HepG2 (cell line): ENCODE results near the gene DDX43. TPM values are rescaled to one million over a fixed set of nuclear protein-coding genes. Genes with fewer than 3 reads are reported as not detected.
A peak's percentile ranks its signal among the peaks of the same experiment; 100 is the strongest.

ENCODE experiments used
- AGO1 ChIP-seq: fragments of 200-400 bp; formaldehyde crosslinking; IDR thresholded peaks from 2 replicates; pipeline ENCODE4 v1.6.1; 2017; ENCODE audit warnings: mild to moderate bottlenecking, low read depth, low read length, moderate library complexity; ENCODE audit not compliant: poor library complexity, severe bottlenecking
- DRAP1 ChIP-seq: IDR thresholded peaks from 2 replicates; pipeline ENCODE4 v1.6.1; 2016; ENCODE audit warnings: missing genetic modification reagents, missing compliant biosample characterization
- IRX3 ChIP-seq: sonication (generic); formaldehyde crosslinking; IDR thresholded peaks from 2 replicates; pipeline ENCODE4 v1.8.1; 2023; ENCODE audit warnings: mild to moderate bottlenecking, low read depth, missing genetic modification reagents, borderline replicate concordance
- LBX2 ChIP-seq: sonication (generic); formaldehyde crosslinking; IDR thresholded peaks from 2 replicates; pipeline ENCODE4 v1.5.0; 2020; ENCODE audit warnings: missing genetic modification reagents, mild to moderate bottlenecking, borderline replicate concordance
- LCORL ChIP-seq, 2 experiments: fragments of 450-650 bp in 1 of 2; sonication (generic) in 1 of 2; formaldehyde crosslinking in 1 of 2; IDR thresholded peaks; 2 replicates each; pipeline versions ENCODE4 v1.5.0 to v1.6.1; 2017 to 2020; ENCODE audit warnings: antibody characterized with exemption in 1 of 2, missing genetic modification reagents in 1 of 2
- NFYB ChIP-seq: sonication (generic); formaldehyde crosslinking; IDR thresholded peaks from 2 replicates; pipeline ENCODE4 v1.4.0; 2020; ENCODE audit warnings: missing genetic modification reagents
- POLR2A ChIP-seq, 2 experiments: IDR thresholded peaks; 2 replicates each; pipeline ENCODE4 v1.6.1; 2011; ENCODE audit warnings: low read depth in 2 of 2, low read length in 2 of 2, mild to moderate bottlenecking in 1 of 2, moderate library complexity in 1 of 2; ENCODE audit not compliant: insufficient read depth in 1 of 2
- SALL1 ChIP-seq: sonication (generic); formaldehyde crosslinking; IDR thresholded peaks from 2 replicates; pipeline ENCODE4 v1.8.0; 2022; ENCODE audit warnings: mild to moderate bottlenecking, missing genetic modification reagents
- SOX13 ChIP-seq, 3 experiments: fragments of 450-650 bp in 1 of 3; sonication (generic) in 1 of 3; formaldehyde crosslinking in 1 of 3; IDR thresholded peaks in 2 of 3; conservative IDR thresholded peaks in 1 of 3; 2 replicates each; pipeline versions ENCODE4 v1.5.0 to v1.6.1; 2016 to 2020; ENCODE audit warnings: antibody characterized with exemption in 1 of 3, mild to moderate bottlenecking in 1 of 3, missing compliant biosample characterization in 1 of 3, missing genetic modification reagents in 1 of 3, moderate library complexity in 1 of 3
- TBL1XR1 ChIP-seq: fragments of 150-350 bp; IDR thresholded peaks from 2 replicates; pipeline ENCODE4 v1.6.1; 2014; ENCODE audit warnings: borderline replicate concordance, low read length; ENCODE audit not compliant: partially characterized antibody
- ZEB1 ChIP-seq: IDR thresholded peaks from 2 replicates; pipeline ENCODE4 v1.6.1; 2012; ENCODE audit warnings: mild to moderate bottlenecking, low read depth, inconsistent platforms; ENCODE audit not compliant: insufficient replicate concordance
- ZMYM4 ChIP-seq: sonication (generic); formaldehyde crosslinking; IDR thresholded peaks from 2 replicates; pipeline ENCODE4 v1.8.1; 2023; ENCODE audit warnings: mild to moderate bottlenecking, missing genetic modification reagents
- ZNF431 ChIP-seq: sonication (generic); formaldehyde crosslinking; IDR thresholded peaks from 2 replicates; pipeline ENCODE4 v1.9.0; 2022; ENCODE audit warnings: missing genetic modification reagents, low read depth, mild to moderate bottlenecking, borderline replicate concordance
- ZNF567 ChIP-seq: sonication (generic); formaldehyde crosslinking; IDR thresholded peaks from 2 replicates; pipeline ENCODE4 v1.8.1; 2023; ENCODE audit warnings: mild to moderate bottlenecking, missing genetic modification reagents, borderline replicate concordance
- ZNF609 ChIP-seq: sonication (generic); formaldehyde crosslinking; IDR thresholded peaks from 2 replicates; pipeline ENCODE4 v1.4.0; 2020; ENCODE audit warnings: mild to moderate bottlenecking, missing genetic modification reagents, borderline replicate concordance
- ZNF678 ChIP-seq: sonication (generic); formaldehyde crosslinking; IDR thresholded peaks from 2 replicates; pipeline ENCODE4 v1.4.0; 2020; ENCODE audit warnings: mild to moderate bottlenecking, missing genetic modification reagents
- ZNF724P ChIP-seq: sonication (generic); formaldehyde crosslinking; IDR thresholded peaks from 2 replicates; pipeline ENCODE4 v1.8.0; 2022; ENCODE audit warnings: missing genetic modification reagents, borderline replicate concordance
- ZNF776 ChIP-seq: sonication (generic); formaldehyde crosslinking; IDR thresholded peaks from 2 replicates; pipeline ENCODE4 v1.4.0; 2020; ENCODE audit warnings: mild to moderate bottlenecking, missing genetic modification reagents
- ZNF790 ChIP-seq: sonication (generic); formaldehyde crosslinking; IDR thresholded peaks from 2 replicates; pipeline ENCODE4 v1.8.0; 2022; ENCODE audit warnings: missing genetic modification reagents, mild to moderate bottlenecking, borderline replicate concordance
- polyA plus RNA-seq, 8 experiments: library from polyadenylated mRNA; depleted of rRNA in 3 of 8; stranded (reverse) in 7 of 8; unstranded in 1 of 8; fragments of >200 nt; fragmentation: Illumina TruSeq in 4 of 8; extraction: Trizol in 4 of 8; gene quantifications; 2 replicates each; pipeline versions ENCODE4 v1.2.1 to v1.2.3, GENCODE V29; 2011 to 2016; ENCODE audit warnings: low read depth in 4 of 8, missing spikeins in 1 of 8, mixed read lengths in 1 of 8; ENCODE audit not compliant: insufficient read depth in 1 of 8
- total RNA-seq, 5 experiments: library from RNA; depleted of rRNA; stranded (reverse); fragments of >200 nt; fragmentation: Illumina TruSeq; extraction: Trizol; gene quantifications; 2 replicates each; pipeline ENCODE4 v1.2.3, GENCODE V29; 2016; ENCODE audit warnings: low read depth in 1 of 5

Gene DDX43
- total and polyA plus RNA-seq, 2 of the 13 experiments (the other 11 are each of a cell fraction or from before 2014, with no cell fraction given): not detected

GRCh38 chr6:73461537-73462350 is 67.1 kb downstream of the DDX43 start, which contains the start of gene MTO1 (continued):
- TF ChIP-seq ZNF431 (CRISPR knock-in tag) (peak; percentile 77; the same call in 1 of the 2 replicates), ZNF790 (no peak), NFYB (CRISPR knock-in tag) (peak; percentile 79), DRAP1 (CRISPR knock-in tag) (peak; percentile 95), ZNF776 (no peak), ZNF567 (no peak), ZMYM4 (peak; percentile 85), LBX2 (0 out of 2 replicates have a peak, but pooled peaks have one; percentile 49), IRX3 (CRISPR knock-in tag) (peak; percentile 26; the same call in 1 of the 2 replicates), SALL1 (CRISPR knock-in tag) (peak; percentile 79), TBL1XR1 (no peak), POLR2A (IDR thresholded peaks at IDR 0.05; ENCODE audit: insufficient read depth in 1 of 2, low read depth in 2 of 2, low read length in 2 of 2) (peak; percentile 74 to 81), ZNF678 (CRISPR knock-in tag) (no peak), ZEB1 (no peak), AGO1 (no peak), SOX13 (IDR thresholded peaks at IDR 0.05) (no peak), SOX13 (CRISPR knock-in tag; conservative IDR thresholded peaks at IDR 0.05 in 1 of 2, IDR thresholded peaks at IDR 0.05 in 1 of 2) (no peak; a peak in 1 of 4 replicates), ZNF724P (CRISPR knock-in tag) (0 out of 2 replicates have a peak, but pooled peaks have one; percentile 28), LCORL (IDR thresholded peaks at IDR 0.05) (no peak), LCORL (CRISPR knock-in tag; IDR thresholded peaks at IDR 0.05) (peak; percentile 53; the same call in 1 of the 2 replicates), ZNF609 (CRISPR knock-in tag) (0 out of 2 replicates have a peak, but pooled peaks have one; percentile 42)
